GM12874 (cell line): ENCODE data around the gene ADGRD1.

Experiments used
- CTCF ChIP-seq: IDR thresholded peaks from 2 replicates; pipeline ENCODE4 v1.5.1; 2011; ENCODE audit warnings: low read depth, mild to moderate bottlenecking, control low read depth, low read length, moderate library complexity; ENCODE audit not compliant: insufficient read depth

ADGRD1 gene

GRCh38 chr12:131171029-131171428, 217.3 kb downstream of the ADGRD1 start:
- TF ChIP-seq CTCF: no peak

GRCh38 chr12:131174901-131175300, 221.2 kb downstream of the ADGRD1 start:
- no peak for TF ChIP-seq CTCF

GRCh38 chr12:131176266-131176665, 222.6 kb downstream of the ADGRD1 start:
- TF ChIP-seq CTCF: no peak

- no peak for TF ChIP-seq CTCF
Measured at GRCh38 chr12:131176926-131177325, 223.2 kb downstream of the ADGRD1 start.

- no peak for TF ChIP-seq CTCF
Measured at GRCh38 chr12:131177599-131177998, 223.9 kb downstream of the ADGRD1 start.

- no peak for TF ChIP-seq CTCF
Measured at GRCh38 chr12:131187602-131188001, 233.9 kb downstream of the ADGRD1 start.

- no peak for TF ChIP-seq CTCF
Measured at GRCh38 chr12:131188131-131189050, 234.7 kb downstream of the ADGRD1 start.
